ENCODE results near the gene TMEM208. TPM values are rescaled to one million over a fixed set of nuclear protein-coding genes. Genes with fewer than 3 reads are reported as not detected.

Gene TMEM208
- 44.2 and 59.6 TPM in 2 replicates for total RNA-seq

DNA sequence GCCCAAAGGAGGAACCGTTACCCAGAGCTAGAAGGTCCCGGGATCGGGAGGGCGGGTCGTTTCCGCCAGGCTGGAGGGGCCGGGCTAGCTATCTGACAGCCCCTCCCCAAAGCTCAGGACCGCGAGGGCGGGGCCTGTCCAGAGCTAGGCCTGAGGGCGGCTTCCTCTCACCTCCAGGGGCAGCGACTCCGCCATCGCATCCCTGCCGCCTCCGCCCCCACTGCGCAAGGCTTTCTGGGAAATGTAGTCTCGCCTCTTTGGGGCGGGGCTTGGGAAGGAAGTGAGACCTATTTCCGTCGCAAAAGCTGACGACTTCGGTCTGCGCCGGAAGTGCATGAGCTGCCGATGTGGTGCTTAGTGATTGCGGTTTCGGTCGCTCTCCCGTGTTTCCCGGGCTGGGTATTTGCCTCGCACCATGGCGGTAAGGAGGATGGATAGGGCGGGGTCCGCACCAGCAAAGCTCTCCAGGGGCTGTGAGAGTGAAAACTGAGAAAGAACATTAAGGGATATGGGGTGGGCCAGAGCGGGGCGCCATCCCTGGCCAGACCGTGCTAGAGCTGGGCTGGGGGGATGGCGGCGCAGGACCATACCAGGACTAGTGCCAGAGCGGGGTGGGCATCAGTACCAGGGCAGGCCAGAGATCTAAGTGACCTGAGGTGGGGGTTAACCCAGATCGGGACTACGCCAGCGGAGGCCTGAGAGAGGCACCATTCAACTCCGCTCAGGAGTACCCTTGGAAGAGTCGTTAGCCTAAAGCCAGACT is at the start of gene TMEM208:
Gene TMEM208 (plus strand): TSS at position 327 of the 763 bp plus-strand sequence. CDS start 89 bp downstream, at position 416.

DNA sequence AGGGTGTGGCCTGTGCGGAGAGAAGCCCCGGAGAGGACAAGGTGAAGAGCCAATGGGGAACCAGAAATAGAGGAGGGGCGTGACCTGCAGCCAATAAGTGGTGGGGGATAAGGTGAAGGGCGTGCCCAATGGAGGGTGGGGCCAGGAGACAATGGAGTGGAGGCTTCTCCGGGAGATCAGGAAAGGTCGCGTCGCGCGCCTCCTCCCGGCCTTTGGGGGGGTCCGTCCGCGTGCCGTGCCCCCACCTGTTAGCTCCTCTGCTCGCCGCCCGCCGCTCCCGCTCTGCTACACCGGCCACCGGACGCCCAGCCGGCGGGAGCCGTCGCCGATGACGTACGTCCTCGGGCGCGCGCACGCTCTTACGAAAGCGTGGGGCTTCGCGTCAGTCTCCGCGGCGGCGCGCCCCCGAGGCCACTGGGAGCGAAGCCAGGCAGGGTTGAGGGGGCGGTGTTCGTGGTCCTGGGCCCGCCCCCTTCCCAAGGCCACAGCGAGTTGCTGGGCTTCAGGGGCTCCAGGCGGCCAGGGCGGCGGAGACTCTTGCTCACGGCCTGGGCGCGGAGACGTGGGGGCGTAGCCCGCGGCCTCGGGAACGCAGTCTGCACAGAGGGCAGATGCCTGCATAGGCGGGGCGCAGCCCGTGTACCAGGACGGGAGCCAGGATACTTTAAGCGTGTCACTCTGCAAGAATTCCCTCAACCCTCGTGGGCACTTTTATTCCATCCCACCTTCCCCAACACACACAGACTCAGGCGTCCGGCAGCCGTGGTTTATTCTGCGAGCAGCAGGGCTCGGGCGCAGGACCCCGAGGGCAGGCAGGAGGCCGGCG is 43.1 kb upstream of the TMEM208 start, which contains the start of gene MATCAP1:
Gene MATCAP1 (minus strand): TSS at position 337 of the 826 bp plus-strand sequence. CDS start 3,353 bp downstream, outside the sequence.

DNA sequence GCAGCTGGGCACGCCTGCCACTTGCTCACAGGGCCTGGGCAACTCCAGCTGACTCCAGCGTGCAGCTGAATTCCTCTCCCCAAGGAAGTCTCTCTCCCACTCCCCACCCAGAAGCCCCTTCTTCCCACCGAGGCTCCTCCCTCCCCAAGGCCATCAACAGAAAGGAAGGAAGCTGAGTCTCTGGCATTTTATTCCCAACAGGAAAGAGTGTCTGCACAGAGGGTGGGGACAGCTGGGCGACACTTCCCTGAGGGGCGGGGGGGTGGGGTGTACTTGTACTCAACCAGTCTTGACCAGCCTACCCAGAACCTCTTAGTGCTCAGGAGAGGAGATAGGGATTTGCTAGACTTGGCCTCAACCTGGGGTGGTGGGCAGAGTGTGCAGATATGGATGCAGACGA is 36.9 kb upstream of the TMEM208 start, which contains the start of gene EXOC3L1:
Gene EXOC3L1 (minus strand): TSS at position 96 of the 400 bp plus-strand sequence. CDS start 460 bp downstream, outside the sequence.

DNA sequence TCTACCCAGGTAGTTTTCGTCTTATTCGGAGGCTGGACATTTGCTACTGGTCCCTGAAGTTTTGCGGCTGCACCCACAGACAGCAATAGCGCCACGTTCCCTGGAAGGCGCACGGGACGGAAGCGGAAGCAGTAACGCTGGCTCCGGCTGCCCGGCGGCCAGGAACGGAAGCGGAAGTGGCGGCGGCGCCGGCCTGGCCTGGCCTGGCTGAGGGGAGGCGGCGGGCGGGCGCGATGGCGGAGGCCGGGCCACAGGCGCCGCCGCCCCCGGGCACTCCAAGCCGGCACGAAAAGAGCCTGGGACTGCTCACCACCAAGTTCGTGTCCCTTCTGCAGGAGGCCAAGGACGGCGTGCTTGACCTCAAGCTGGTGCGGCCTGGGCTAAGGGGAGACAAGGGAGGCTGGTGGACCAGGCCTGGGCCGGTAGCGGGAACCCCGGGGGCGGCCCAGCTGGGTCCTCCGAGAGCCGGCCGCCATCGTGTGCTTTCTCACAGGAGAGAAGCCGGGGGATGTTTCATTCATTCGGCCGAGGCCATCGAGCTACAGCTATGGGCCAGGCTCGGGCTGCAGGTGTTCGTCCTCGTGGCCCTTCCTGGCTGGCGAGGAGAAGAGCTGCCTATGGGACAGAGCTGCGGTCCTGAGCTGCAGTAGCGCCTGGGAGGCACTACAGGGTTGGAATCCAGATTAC is 34.8 kb upstream of the TMEM208 start, which contains the start of gene E2F4:
Gene E2F4 (plus strand): TSS at position 161 of the 687 bp plus-strand sequence. CDS start 73 bp downstream, at position 234.

DNA sequence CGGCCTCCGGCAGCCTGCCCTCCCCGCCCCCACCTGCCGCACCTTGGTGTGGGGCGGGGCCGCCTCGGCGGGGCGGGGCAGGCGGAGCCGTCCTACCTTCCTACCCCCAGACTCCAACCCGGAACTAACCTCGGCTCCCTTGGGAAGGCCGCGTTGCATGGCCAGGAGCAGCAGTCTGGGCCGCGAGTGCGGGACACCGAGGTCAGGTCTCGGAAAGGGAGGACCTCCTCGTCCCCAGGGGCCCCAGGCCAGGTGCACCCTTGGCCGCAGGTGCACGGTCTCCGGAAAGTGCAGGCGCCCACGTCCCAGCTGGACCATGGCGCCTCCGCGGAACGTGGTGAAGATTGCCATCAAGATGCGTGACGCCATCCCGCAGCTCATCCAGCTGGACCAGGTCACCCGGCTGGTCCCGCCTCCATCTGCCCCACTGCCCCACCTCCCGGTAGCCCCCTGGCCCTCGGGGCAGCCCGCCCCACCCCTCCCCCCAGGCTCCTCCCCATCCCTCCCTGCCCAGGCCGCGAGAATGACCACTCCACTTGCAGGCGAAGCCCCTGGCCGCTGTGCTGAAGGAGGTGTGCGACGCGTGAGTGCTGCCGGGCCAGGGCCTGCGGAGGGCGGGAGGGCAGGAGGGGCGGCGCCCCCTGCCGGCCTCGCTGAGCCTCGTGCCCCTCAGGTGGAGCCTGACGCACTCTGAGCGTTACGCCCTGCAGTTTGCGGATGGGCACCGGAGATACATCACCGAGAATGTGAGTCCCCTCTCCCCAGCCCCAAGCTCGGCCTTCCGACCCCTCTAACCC is 27.7 kb upstream of the TMEM208 start, which contains the start of gene ELMO3:
Gene ELMO3 (plus strand): TSS at position 121 of the 797 bp plus-strand sequence. CDS start 196 bp downstream, at position 317.

DNA sequence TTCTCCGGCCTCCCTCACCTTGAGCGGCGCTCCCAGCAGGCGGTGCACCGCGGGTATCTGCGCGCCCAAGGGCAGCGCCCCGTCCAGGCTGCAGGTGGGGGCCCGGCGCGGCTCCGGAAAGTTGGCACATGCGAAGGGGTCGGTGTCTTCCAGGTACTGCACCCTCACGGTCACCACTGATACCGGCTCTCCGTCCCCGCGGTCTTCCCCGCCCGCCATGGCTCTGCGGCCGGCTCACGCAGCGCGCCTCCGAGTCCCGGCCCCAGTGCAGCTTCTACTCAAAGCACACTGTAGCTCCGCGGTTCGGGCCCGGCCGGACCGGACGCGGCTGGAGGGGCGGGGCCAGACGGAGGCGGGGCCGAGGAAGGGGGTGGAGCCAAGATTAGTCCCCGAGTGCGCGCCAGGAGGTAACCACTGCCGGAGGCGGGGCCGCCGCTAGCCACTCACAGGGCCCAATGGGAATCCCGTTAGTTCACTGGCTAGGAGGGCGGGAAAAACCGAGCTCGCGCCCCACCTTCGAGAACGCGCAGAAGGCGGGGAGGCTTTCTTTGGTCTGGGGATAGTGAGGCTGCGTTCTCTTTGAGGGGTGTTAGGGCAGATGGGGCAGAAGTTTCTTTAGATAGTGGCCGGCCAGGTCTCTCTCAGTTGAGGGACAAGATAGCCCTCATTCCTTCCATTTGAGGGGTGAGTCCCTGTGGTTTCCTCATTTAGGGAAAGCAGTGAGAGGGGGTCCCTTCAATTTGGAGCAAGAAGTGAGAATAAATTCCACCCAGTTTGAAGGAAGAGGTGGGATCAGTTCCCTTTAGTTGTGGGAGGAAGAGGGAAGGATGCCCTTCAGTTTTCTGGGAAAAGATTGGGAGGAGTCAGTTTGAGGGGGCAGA is 20.5 kb downstream of the TMEM208 start, which contains the start of gene FHOD1:
Gene FHOD1 (minus strand): TSS at position 290 of the 881 bp plus-strand sequence. CDS start 71 bp downstream, at position 219.

DNA sequence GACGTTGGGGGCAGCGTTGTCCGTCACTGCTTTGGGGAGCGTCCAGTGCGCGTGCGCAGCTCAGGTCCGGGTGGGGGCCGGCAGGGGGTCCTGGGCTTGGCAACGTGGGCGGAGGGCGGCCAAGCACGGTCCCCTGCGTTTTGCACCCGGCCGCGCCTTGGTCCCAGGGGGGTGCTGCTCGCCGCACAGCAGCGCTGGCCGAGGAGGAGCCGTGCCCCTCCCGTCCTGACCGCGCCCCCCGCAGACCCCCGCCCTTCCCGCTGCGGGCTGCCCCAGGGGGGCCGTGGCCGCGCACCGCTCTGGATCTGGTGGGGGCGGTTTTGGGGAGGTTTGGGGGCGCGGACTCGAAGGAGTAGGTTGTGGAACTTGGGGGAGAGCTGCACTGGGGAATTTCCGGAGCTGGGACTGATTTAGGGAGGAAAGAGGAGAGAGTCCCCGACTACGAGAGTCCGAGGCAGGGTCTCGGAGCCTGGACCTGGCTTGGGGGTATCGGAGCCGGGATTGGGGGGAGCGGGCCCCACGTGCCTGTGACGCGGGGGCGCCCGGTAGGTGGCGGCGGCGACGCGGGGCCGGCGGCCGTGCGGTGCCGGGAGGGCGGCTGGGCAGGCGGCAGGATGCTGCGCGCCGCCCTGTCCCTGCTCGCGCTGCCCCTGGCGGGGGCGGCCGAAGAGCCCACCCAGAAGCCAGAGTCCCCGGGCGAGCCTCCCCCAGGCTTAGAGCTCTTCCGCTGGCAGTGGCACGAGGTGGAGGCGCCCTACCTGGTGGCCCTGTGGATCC is 21.7 kb downstream of the TMEM208 start, which contains the start of gene SLC9A5:
Gene SLC9A5 (plus strand): TSS at position 579 of the 777 bp plus-strand sequence. CDS start 36 bp downstream, at position 615.

Other genes with a start within 250 kb of the TMEM208 start
- gene CES4A, start 238.5 kb upstream of the TMEM208 start, total RNA-seq: 2.3 and 2.8 TPM in 2 replicates
- 43.9 and 84.4 TPM in 2 replicates for gene CBFB, start 198.0 kb upstream of the TMEM208 start, total RNA-seq
- 14.4 and 14.9 TPM in 2 replicates for gene PHAF1, start 117.2 kb upstream of the TMEM208 start, total RNA-seq
- 36.8 and 51.8 TPM in 2 replicates for gene B3GNT9, start 76.1 kb upstream of the TMEM208 start, total RNA-seq
- 15.2 and 16.7 TPM in 2 replicates for gene TRADD, start 67.2 kb upstream of the TMEM208 start, total RNA-seq
- gene FBXL8, start 67.2 kb upstream of the TMEM208 start, total RNA-seq: 7.8 and 9.9 TPM in 2 replicates
- gene HSF4, start 62.4 kb upstream of the TMEM208 start, total RNA-seq: 6.4 and 13.2 TPM in 2 replicates
- 13.8 and 16.9 TPM in 2 replicates for gene NOL3, start 56.6 kb upstream of the TMEM208 start, total RNA-seq
- gene MATCAP1, start 43.2 kb upstream of the TMEM208 start, total RNA-seq: 8.2 and 9.0 TPM in 2 replicates
- 0.09 TPM in 1 of 2 replicates, not detected in the other for gene EXOC3L1, start 37.0 kb upstream of the TMEM208 start, total RNA-seq
- 36.7 and 45.9 TPM in 2 replicates for gene E2F4, start 35.0 kb upstream of the TMEM208 start, total RNA-seq
- 0.28 TPM in 2 replicates for gene ELMO3, start 28.0 kb upstream of the TMEM208 start, total RNA-seq
- gene FHOD1, start 20.4 kb downstream of the TMEM208 start, total RNA-seq: 5.0 and 5.3 TPM in 2 replicates
- 0.83 and 0.85 TPM in 2 replicates for gene SLC9A5, start 21.8 kb downstream of the TMEM208 start, total RNA-seq
- gene PLEKHG4, start 52.4 kb downstream of the TMEM208 start, total RNA-seq: 5.6 and 7.7 TPM in 2 replicates
- gene KCTD19, start 99.6 kb downstream of the TMEM208 start, total RNA-seq: under 0.01 and 0.14 TPM in 2 replicates
- gene LRRC36, start 99.7 kb downstream of the TMEM208 start, total RNA-seq: 0.14 TPM in 1 of 2 replicates, not detected in the other
- gene TPPP3, start 166.4 kb downstream of the TMEM208 start, total RNA-seq: 0.92 and 1.00 TPM in 2 replicates
- 5.3 and 6.5 TPM in 2 replicates for gene ZDHHC1, start 189.3 kb downstream of the TMEM208 start, total RNA-seq
- gene HSD11B2, start 204.0 kb downstream of the TMEM208 start, total RNA-seq: not detected in 2 replicates

Measured in smooth muscle cell of bladder (primary cell).